ENCODE measurements around the gene SMYD4.
"Not testable (repeated sequence)": the region's sequence is repeated elsewhere in the genome, so short reads cannot be mapped to it uniquely, and the experiment has no call there.

SMYD4 gene, protein sequence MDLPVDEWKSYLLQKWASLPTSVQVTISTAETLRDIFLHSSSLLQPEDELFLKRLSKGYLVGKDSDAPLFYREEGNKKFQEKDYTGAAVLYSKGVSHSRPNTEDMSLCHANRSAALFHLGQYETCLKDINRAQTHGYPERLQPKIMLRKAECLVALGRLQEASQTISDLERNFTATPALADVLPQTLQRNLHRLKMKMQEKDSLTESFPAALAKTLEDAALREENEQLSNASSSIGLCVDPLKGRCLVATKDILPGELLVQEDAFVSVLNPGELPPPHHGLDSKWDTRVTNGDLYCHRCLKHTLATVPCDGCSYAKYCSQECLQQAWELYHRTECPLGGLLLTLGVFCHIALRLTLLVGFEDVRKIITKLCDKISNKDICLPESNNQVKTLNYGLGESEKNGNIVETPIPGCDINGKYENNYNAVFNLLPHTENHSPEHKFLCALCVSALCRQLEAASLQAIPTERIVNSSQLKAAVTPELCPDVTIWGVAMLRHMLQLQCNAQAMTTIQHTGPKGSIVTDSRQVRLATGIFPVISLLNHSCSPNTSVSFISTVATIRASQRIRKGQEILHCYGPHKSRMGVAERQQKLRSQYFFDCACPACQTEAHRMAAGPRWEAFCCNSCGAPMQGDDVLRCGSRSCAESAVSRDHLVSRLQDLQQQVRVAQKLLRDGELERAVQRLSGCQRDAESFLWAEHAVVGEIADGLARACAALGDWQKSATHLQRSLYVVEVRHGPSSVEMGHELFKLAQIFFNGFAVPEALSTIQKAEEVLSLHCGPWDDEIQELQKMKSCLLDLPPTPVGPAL

DNA sequence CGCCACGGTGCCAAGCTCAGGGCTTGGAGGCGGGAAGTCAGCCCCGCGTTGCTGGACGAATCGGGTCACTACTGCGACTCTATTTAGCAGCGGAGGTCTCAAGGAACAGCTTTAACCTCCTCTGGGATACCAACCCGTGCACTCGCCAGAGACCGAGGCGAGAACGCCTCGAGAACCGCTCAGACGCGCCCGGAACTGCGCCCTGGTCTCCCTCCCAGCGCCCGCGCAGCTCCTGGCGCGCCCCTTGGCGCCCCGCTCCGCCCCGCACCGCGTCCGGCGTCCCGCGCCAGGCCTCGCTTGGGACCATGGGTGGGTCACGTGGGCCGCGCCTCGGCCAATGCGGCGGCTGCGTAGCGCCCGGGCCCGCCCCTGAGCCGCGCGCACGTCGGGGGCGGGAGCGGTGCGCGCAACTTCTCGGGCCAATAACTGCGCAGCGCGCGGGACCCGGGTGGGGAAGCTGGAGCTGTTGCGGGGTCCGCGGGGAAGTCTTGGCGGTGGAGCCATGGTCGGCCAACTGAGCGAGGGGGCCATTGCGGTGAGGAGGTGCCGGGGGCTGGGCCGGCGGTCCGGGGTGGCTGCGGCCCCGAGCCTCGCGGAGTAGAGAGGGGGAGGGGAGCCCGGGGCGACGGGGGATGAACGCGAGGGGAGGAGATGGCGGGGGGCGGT lies at the start of gene SMYD4, which contains the start of gene RPA1:
TSS of gene SMYD4 (minus strand) at position 311 of the 666 bp plus-strand sequence. CDS start 1,908 bp downstream, outside the sequence.
TSS of gene RPA1 (plus strand) at position 414 of the 666 bp plus-strand sequence. CDS start at position 503, 89 bp downstream.
- peak; percentile 45 for DNase-seq (ENCODE audit: low read depth)

DNA sequence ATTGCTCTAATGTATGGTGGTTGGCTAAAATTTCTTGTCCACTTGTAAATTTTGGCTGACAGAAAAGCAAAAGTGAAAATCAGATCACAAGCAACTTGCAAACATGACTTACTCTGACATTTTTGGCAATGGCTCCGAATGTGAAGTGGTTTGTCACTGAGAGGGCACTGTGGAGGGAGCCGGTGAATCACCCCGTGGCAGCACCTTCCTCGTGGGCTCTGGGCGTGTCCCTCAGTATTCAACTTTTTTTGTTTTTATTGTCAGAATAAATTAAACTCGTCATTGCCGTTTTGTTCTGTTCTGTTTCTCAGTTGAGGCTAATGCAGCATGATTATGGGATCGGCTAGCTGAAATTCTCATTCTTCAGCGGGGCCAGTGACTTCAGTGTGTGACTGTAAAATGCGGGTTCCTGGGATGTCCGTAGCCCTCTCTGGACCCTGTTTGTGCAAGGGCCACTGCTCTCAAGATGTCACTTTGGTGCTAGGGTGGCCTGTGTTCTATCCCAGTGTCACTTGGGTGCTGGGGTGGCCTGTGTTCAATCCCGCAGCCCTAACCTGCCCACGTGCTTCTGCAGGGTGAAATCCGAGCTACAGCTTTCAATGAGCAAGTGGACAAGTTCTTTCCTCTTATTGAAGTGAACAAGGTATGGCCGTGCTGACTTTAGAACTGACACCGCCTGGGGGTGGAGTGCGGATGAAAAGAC lies 48.9 kb upstream of the SMYD4 start:
- no peak for DNase-seq (ENCODE audit: low read depth)

DNA sequence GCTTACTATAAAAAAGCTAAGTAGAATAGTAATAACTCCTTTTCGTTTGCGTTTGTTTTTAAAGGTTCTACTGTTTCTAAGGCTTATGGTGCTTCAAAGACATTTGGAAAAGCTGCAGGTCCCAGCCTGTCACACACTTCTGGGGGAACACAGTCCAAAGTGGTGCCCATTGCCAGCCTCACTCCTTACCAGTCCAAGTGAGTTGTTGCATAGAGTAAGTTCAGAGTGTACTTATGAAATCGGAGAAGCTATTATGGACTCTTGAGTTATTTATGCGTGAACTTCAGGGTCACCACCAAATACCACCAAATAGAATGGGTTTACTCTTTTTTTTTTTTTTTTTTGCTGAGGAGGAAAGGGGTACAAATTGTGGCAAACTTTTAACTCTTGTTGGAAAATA lies 45.9 kb upstream of the SMYD4 start:
- no peak for DNase-seq (ENCODE audit: low read depth)

DNA sequence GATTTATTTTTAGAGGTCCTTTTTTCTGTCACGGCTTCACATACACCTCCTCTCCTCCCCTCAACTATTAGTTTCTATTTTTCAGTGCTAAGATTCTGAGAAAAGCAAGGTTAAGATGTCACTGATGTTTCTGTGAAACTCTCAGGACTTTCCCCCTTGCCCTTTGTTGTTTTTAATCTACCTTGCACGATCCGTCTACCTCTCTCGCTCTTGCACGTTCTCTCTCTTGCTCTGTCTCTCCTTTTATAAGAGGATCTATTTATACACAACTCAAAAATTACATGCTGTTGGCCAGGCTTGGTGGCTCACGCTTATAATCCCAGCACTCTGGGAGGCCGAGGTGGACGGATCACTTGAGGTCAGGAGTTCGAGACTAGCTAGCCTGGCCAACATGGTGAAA lies 43.7 kb upstream of the SMYD4 start:
- no peak for DNase-seq (ENCODE audit: low read depth)

DNA sequence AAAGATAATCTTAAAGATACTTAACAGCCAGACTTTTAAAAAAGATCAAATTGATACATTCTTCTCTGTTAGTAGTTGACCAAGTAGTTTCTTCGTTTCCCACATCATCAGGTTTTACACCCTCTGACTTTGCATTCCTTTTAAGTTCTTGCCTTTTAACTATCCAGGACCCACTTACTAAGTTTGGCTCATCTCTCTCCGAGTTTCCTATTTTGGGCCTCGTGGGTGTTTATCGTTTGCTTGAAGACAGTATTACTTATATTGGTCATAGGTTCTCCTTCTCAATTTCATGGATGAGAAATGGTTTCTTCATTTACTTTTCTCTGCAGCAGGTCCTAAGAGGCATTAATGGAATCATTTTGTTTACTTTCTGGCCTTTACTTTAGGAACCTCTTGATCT lies 43.3 kb upstream of the SMYD4 start:
- no peak for DNase-seq (ENCODE audit: low read depth)

DNA sequence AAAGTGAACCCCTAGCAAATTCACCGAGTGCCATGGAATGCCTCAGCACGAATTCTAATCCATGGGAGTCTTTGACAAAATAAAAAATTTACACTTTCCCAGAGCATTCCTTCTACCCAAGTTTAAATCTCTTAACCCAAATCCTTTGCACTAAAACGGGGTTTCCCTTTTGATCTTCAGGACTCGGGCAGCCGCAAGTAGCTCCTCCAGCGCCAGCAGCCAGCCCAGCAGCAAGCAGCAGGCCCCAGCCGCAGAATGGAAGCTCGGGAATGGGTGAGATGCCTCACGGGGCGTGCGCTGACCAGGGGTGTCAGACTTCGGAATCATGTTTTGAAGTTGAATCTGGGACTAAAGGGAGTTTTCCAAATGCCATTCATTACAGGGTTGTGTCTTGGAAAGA lies 42.6 kb upstream of the SMYD4 start:
- DNase-seq (ENCODE audit: low read depth), result no peak

DNA sequence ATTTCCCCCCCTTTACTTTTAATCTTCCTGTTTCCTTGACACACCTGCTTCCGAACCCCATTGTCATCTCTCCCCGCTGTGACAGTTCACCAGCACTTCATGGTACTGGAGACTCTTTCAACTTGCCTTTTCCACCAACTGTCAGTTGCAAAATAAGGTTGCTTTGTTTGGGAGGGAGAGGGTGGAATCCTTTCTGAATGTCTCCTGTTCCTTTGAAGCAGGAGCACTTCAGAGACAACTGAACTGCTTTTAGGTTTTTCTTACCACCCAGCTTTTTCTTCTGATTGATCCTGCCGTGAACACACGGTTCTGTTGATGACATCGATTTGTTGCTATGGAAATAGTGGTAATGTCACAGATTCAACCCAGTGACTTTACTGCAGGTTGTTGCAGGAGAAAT lies 42.1 kb upstream of the SMYD4 start:
- no peak for DNase-seq (ENCODE audit: low read depth)

DNA sequence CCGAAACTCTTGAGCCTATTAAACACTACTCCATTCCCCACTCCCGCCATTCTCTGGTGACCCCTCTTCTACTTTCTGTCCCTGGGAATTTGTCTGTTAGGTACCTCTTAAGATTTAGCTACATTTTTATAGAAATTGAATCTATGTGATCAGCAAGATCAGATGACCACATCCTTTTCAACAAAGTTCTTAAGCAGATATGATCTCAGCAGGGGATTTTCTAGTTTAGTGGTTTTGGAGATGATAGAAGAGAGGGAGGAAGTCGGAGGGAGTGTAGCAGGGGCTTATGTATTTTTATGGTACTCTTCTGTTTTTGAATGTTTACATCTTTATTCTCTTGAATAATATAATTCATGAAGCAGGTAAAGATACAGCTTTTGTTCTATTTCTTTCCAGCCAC lies 40.9 kb upstream of the SMYD4 start:
- no peak for DNase-seq (ENCODE audit: low read depth)

DNA sequence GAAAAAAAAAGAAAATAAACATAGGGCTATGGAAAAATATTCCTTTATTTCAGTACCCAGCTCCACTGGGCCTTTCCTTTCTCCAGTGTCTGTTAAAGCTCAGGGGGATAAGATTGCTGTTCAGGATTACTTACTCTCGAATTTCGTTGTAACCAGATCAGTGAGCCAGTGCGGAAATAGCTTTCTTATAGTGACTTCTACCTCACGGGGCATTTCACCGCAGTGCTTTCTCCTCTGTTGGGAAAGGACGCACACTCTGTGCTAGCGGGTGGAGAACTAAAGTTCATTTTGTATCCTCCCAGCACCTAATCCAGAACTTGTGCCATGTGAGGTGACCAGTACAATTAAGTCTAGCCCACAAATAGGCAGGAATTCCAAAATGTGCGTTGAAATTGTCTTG lies 38.4 kb upstream of the SMYD4 start:
- DNase-seq (ENCODE audit: low read depth), result no peak

DNA sequence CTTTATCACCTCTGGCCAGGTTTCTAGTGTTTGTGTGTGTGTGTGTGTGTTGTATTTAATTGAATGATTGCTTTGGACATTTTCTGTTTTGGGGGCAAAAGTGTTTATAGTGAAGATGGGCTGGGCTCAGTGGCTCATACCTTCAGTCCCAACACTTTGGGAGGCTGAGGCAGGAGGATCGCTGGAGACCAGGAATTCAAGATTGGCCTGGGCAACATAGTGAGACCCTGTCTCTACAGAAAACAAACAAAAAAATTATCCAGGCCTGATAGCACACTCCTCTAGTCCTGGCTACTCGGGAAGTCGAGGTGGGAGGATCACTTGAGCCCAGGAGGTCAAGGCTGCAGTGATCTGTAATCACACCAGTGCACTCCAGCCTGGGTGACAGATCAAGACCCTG lies 37.6 kb upstream of the SMYD4 start:
- DNase-seq (ENCODE audit: low read depth), result no peak

DNA sequence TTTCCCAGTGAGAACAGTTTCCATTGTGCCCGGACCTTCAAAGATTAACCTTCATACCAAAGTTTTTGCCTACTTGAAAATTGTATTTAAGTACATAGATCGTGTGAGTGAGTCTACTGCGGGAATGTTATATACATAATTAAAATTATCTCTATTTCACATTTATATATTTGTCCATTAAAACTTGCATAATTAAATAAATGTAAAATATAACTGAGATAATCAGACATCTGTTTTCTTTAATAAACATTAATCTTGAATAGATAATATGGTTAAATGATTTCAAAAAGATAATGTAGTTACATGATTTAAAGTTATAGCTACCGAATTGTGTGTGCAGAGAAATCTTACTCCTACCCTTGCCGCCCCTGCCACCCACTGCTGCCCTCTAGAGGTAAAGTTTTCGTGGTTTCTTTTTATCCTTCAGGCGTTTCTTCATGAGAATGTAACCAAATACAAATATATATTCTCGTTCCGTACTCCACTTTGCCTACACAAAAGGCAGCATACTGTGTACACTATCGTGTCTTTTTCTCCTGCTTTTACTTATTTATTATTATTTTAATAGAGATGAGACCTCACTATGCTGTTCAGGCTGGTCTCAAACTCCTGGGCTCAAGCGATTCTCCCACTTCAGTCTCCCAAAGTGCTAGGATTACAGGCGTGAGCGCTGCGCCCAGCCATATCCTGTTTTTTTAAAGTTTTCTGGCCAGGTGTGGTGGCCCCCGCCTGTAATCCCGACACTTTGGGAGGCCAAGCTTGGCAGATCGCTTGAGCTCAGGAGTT lies 35.7 kb upstream of the SMYD4 start:
- no peak for DNase-seq (ENCODE audit: low read depth)

DNA sequence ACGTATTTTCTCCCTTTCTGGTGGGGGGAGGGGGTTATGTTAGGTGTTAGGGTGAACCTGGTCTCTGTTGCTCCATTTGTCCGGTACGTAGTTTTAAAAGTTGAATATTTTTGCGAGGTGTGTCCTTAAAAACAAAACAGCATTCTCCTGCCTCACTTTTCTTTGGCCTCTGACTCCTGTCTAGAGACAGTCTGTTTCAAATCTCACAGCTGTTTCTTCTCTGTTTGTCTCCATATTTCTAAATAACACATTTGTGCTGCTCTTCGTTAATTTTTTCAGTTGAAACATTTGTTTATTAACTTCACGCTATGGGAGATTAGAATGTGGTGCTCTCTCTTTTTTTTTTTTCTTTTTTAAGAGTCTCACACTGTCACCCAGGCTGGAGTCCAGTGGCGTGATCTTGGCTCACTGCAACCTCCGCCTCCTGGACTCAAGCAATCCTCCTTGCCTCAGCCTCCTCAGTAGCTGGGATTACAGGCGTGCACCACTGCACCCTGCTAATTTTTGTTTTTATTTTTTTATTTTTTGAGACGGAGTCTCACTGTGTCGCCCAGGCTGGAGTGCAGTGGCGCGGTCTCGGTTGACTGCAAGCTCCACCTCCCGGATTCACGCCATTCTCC lies 31.8 kb upstream of the SMYD4 start:
- no peak for DNase-seq (ENCODE audit: low read depth)

DNA sequence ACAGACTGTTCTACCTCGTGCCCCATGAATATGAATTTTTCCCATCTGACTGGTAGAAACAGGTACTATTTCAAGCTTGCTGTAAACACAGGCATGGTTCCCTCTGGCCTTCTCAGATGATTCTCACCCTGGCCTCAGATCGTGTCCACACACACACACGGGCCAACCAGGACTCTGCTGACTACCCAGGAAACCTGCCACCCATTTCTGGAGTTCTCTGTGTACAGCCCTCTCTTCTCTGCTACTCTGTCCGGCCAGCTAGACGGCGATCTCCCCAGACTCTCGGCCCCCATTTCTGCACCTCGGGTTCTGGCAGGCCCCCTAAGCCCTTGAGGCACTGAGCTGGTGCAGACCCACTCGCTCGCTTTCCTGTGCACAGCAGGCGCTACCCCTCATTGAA lies 31.3 kb upstream of the SMYD4 start:
- DNase-seq (ENCODE audit: low read depth), result no peak

DNA sequence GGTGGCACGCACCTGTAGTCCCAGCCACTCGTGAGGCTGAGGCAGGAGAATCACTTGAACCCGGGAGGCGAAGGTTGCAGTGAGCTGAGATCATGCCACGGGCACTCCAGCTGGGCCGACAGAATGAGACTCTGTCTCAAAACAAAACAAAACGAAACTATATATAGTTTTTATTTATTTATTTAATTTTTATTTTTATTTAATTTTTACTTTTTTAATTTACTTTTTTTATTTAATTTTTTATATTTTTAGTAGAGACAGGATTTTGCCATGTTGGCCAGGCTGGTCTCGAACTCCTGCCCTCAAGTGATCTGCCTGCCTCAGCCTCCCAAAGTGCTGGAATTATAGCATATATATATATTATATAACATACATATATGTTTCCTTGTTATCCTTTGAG lies 26.8 kb upstream of the SMYD4 start:
- not testable (repeated sequence) for DNase-seq (ENCODE audit: low read depth)

DNA sequence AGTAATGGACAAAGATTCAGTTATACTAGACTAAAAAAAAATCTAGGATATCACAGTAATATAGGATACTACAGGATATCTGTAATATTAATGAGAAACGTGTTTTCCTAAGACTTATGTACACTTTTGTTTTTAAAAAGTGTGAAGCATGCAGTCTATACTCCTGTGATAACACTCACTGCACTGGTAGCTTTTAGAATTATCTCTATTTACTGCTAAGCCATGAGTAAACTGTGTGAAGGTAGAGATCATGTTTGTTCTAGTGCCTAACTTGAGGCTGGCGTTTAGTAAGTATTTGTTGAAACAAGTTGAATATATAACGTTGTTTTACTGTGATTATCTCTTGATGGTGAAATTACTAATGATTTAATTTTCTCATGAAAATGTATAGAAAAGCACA lies 24.0 kb upstream of the SMYD4 start:
- no peak for DNase-seq (ENCODE audit: low read depth)

DNA sequence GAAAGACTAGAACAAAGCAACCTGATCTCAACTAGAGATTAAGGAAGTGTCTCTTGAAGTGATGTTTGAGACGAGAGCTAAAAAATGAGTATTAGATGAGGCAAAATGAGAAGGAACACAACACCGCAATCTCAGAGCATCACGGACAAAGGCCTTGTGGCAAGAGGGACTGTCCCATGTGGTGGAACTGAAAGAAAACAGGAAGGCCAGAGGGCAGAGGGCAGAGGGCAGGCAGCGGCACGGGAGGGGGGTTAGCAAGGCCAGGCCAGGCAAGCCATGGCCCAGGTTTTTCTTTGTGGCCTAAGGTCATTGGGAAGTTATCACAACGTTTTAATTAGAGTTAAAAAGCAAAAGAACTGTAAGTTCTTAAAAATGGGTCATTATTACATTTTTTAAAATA lies 22.6 kb upstream of the SMYD4 start:
- no peak for DNase-seq (ENCODE audit: low read depth)

DNA sequence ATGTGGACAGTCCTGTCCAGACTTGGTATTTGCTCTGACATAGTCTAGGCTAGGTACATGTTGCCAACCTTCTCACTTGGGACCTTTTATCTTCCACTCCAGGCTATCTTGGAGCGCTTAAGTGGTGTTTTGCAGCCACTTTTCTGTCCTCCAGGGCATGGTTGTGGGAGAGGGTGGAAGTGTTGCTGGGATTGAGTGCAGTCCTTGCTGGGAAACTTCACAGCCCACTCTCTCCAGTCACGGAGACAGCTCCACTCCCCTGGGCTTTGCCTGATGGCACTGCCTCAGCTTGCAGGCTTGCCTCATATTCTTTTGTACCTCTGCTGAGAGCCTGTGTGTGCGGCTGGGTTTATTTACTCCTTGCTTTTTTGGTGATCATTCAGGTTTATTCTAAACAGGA lies 17.5 kb upstream of the SMYD4 start:
- DNase-seq (ENCODE audit: low read depth), result no peak

DNA sequence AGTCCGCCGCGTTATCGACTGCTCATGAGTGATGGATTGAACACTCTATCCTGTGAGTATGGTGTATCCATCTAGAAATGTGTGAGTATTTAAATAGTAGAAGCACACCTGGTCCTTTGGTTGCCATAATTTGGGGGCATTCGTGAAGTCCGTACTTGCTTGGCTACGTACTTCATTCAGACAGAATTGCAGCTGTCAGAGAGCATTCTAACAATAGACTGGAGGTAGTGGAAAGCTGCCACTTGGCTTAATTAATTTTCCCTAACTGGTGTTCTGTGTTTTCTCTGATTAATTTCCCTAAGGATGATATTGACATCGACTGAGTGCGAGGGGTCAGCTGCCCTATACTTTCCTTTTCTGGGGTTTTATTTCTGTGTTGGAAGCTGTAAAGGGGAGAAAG lies 14.2 kb upstream of the SMYD4 start:
- no peak for DNase-seq (ENCODE audit: low read depth)

DNA sequence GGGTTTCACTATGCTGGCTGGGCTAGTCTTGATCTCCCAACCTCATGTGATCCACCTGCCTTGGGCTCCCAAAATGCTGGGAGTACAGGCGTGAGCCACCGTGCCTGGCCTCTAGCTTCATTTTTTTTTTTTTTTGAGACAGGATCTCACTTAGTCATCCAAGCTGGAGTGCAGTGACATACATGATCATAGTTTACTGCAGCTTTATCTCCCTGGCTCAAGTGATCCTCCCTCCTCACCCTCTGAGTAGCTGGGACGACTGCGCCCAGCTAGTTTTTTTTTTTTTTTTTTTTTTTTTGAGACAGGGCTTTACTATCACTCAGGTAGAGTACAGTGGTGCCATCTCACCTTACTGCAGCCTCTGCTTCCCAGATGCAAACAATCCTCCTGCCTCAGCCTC lies 9.8 kb upstream of the SMYD4 start:
- no peak for DNase-seq (ENCODE audit: low read depth)

DNA sequence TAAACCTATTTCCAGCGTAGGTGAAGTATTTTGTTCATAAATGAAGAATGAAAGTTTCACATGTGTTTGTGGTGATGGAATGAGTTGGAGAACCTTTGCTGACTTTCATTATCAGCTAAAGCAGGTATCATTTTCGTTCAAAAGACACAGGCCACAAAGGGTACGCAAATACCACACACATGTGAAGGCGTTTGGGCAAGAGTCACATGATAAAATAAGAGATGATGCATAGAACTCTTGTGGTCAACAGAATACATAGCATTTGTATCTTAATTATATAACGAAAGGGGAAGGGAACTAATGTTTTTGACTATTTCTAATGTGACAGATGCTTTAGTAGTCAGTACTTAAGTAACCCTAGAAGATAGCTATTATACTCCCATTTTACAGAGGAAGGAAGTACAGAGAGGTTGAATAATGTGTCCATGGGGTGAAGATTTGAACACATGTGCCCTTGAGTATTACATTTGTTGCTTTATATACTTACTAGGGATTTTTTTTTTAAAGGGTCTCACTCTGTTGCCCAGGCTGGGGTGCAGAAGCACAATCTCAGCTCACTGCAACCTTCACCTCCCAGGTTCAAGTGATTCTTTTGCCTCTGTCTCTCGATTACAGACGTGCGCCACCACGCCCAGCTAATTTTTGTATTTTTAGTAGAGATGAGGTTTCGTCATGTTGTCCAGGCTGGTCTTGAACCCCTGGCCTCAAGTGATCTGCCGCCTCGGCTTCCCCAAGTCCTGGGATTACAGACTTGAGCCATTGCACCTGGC lies 4.9 kb upstream of the SMYD4 start:
- no peak for DNase-seq (ENCODE audit: low read depth)

All from fibroblast of the conjunctiva (primary cell).